ENCODE results near the gene CDK12.

DNA sequence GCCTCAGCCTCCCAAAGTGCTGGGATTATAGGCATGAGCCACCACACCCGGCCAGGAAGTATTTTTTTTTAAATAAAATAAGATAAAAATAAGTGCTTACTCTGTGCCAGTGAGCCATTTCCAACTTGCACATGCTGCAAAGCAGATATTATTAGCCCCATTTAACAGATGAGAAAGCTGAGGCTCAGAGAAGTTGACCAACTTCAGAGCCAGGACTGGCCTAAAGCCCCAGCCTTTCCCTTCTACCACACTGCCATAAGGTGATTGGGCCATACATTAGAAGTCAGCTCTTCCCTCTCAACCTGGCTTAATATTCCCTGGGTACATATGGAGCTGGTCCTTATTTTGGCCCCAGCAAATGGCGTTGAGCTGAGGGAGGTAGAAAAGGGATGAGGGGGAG is 121.4 kb downstream of the CDK12 start:
- TF ChIP-seq CTCF (IDR thresholded peaks at IDR 0.05) = no peak
- TF ChIP-seq POLR2A (IDR thresholded peaks at IDR 0.05) = no peak
